ENCODE results near the gene THSD7B. TPM values are rescaled to one million over a fixed set of nuclear protein-coding genes. Genes with fewer than 3 reads are reported as not detected.
"Not testable (repeated sequence)": the region's sequence is repeated elsewhere in the genome, so short reads cannot be mapped to it uniquely, and the experiment has no call there.

THSD7B gene
- total and polyA plus RNA-seq, 8 donors = 0.13 to 4.5 (median 2.7) TPM

- Histone ChIP-seq H3K27me3 (no peaks in the 10 kb centered on the region), H3K9me3 (no peaks in the 10 kb centered on the region), H3K4me3 (no peak overlapping the region), H3K27ac (no peak overlapping the region), H3K36me3 (no peaks in the 10 kb centered on the region), H3K4me1 (no peaks in the 10 kb centered on the region)
- intact Hi-C loops (cut with DNase I) = no loop called here
- TF ChIP-seq, protein P1, sequence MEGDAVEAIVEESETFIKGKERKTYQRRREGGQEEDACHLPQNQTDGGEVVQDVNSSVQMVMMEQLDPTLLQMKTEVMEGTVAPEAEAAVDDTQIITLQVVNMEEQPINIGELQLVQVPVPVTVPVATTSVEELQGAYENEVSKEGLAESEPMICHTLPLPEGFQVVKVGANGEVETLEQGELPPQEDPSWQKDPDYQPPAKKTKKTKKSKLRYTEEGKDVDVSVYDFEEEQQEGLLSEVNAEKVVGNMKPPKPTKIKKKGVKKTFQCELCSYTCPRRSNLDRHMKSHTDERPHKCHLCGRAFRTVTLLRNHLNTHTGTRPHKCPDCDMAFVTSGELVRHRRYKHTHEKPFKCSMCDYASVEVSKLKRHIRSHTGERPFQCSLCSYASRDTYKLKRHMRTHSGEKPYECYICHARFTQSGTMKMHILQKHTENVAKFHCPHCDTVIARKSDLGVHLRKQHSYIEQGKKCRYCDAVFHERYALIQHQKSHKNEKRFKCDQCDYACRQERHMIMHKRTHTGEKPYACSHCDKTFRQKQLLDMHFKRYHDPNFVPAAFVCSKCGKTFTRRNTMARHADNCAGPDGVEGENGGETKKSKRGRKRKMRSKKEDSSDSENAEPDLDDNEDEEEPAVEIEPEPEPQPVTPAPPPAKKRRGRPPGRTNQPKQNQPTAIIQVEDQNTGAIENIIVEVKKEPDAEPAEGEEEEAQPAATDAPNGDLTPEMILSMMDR (IDR thresholded peaks at IDR 0.05) = no peak
- ATAC-seq (no peak), DNase-seq (no peak)
These were observed 326.4 kb downstream of the THSD7B start for GRCh38 chr2:137091704-137092103.

DNA sequence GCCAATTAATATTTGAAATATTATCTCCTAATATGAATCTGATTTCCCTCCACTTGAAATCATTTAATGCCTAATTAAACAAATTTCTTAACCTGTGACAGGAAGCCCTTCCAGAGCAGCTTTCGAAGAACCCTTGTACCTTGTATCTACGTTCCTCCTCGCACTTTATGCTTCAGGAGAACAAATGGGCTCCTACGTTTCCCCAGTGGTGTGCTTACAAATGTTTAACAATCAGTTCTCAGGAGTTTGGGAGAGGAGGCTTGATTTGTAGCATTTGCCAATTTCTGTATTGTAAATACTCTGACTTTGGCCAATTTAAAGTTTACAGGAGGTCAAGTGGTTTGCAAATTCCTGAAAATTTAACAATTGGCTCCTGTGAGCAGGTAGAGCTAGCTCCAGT is 327.8 kb downstream of the THSD7B start:
- TF ChIP-seq, protein P1 (IDR thresholded peaks at IDR 0.05) = no peak
- DNase-seq (no peak), ATAC-seq (peak; percentile 54)
- Histone ChIP-seq H3K27me3 (no peaks in the 10 kb centered on the region), H3K4me3 (no peak overlapping the region), H3K27ac (no peak overlapping the region), H3K9me3 (no peaks in the 10 kb centered on the region), H3K4me1 (no peaks in the 10 kb centered on the region), H3K36me3 (no peaks in the 10 kb centered on the region)
- intact Hi-C loops (cut with DNase I) = no loop called here

GRCh38 chr2:137096187-137096586 is 330.8 kb downstream of the THSD7B start:
- DNase-seq (no peak), ATAC-seq (no peak)
- no peaks in the 10 kb centered on the region for H3K4me1 ChIP-seq
- no peak overlapping the region for H3K27ac ChIP-seq
- intact Hi-C loops (cut with DNase I) = no loop called here
- TF ChIP-seq, protein P1 (IDR thresholded peaks at IDR 0.05) = no peak
- no peak overlapping the region for H3K4me3 ChIP-seq
- H3K36me3 ChIP-seq = no peaks in the 10 kb centered on the region
- H3K9me3 ChIP-seq = no peaks in the 10 kb centered on the region
- no peaks in the 10 kb centered on the region for H3K27me3 ChIP-seq

DNA sequence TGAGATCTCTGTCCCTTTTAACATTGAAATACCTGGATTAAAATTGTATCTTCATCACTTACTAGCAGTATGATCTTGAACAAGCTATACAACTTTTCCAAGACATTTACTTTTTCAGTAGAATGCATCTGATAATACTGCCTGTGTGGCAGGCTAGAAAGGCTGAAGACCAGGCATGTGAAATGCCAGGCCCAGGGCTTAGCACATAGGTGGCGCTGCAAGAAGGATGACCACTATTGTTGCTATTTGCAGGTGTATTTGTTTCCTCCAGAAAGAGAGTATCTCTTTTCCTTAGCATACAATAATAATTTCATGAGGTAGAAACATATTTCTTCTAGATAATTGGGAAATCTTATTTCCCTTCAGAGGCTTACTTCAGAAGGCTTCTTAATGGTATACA is 331.3 kb downstream of the THSD7B start:
- H3K36me3 ChIP-seq = no peaks in the 10 kb centered on the region
- ATAC-seq = no peak
- H3K27me3 ChIP-seq = no peaks in the 10 kb centered on the region
- no peak for DNase-seq
- no peak overlapping the region for H3K27ac ChIP-seq
- intact Hi-C loops (cut with DNase I) = no loop called here
- TF ChIP-seq, protein P1 (IDR thresholded peaks at IDR 0.05) = no peak
- H3K9me3 ChIP-seq = peaks cover 0 to under 1% of the 10 kb centered on the region in 2 donors
- no peak overlapping the region for H3K4me3 ChIP-seq
- H3K4me1 ChIP-seq = no peaks in the 10 kb centered on the region

DNA sequence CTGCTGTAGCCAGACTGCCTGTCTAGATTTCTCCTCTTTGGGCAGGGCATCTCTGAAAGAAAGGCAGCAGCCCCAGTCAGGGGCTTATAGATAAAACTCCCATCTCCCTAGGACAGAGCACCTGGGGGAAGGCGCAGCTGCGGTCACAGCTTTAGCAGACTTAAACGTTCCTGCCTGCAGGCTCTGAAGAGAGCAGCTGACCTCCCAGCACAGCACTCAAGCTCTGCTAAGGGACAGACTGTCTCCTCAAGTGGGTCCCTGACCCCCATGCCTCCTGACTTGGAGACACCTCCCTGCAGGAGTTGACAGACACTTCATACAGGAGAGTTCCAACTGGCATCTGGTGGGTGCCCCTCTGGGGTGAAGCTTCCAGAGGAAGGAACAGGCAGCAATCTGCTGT is 336.5 kb downstream of the THSD7B start:
- intact Hi-C loops (cut with DNase I); DNase-seq; H3K4me1 ChIP-seq; H3K27me3 ChIP-seq; H3K27ac ChIP-seq; H3K36me3 ChIP-seq; ATAC-seq; H3K4me3 ChIP-seq: not testable (repeated sequence)
- H3K9me3 ChIP-seq = peaks cover 0 to 10% of the 10 kb centered on the region in 2 donors

- Histone ChIP-seq H3K27ac (no peak overlapping the region), H3K9me3 (peaks cover 0 to 8% of the 10 kb centered on the region in 2 donors), H3K36me3 (no peaks in the 10 kb centered on the region), H3K4me1 (no peaks in the 10 kb centered on the region), H3K4me3 (no peak overlapping the region), H3K27me3 (no peaks in the 10 kb centered on the region)
- DNase-seq = no peak
- intact Hi-C loops (cut with DNase I) = no loop called here
- no peak for ATAC-seq
- TF ChIP-seq, protein P1 (IDR thresholded peaks at IDR 0.05) = no peak
These were observed 342.6 kb downstream of the THSD7B start for GRCh38 chr2:137107904-137108303.
